Activated naive CD4-positive, alpha-beta T cell treated with anti-CD3 and anti-CD28 coated beads, Interleukin-2, amount 50 U/mL, for 72 hours (primary cell): Measurements from ENCODE around the gene RAET1E. TPM values are rescaled to one million over a fixed set of nuclear protein-coding genes. Genes with fewer than 3 reads are reported as not detected.
"Not testable (repeated sequence)": the region's sequence is repeated elsewhere in the genome, so short reads cannot be mapped to it uniquely, and the experiment has no call there.

Experiments used
- ATAC-seq, 2 donors: fragments of 150-1000 bp; cut with Tn5 transposase; 2 replicates each; pipeline ENCODE4 v1.10.0; 2021; ENCODE audit warnings: mild to moderate bottlenecking in 2 of 2, moderate library complexity in 2 of 2
- DNase-seq, 2 donors: peaks; one replicate each; pipeline ENCODE4 v3.0.0; 2021 to 2022; ENCODE audit warnings: low spot score in 2 of 2
- H3K27ac Mint-ChIP-seq, 2 donors: one replicate each; pipeline ENCODE4 v1.8.0; 2022; ENCODE audit warnings: mild to moderate bottlenecking in 2 of 2, mixed read lengths in 2 of 2
- H3K36me3 Mint-ChIP-seq, 2 donors: one replicate each; pipeline ENCODE4 v1.8.0; 2022; ENCODE audit warnings: mixed read lengths in 2 of 2
- H3K9me3 Mint-ChIP-seq, 2 donors: one replicate each; pipeline ENCODE4 v1.8.0; 2022; ENCODE audit warnings: mixed read lengths in 2 of 2
- total RNA-seq, 2 donors: library from RNA; stranded (reverse); gene quantifications; one replicate each; pipeline ENCODE4 v1.2.3, GENCODE V29; 2022

The RAET1E gene
- total RNA-seq, 2 donors from 2014 or later, result 0.11 TPM; not detected in 1

DNA sequence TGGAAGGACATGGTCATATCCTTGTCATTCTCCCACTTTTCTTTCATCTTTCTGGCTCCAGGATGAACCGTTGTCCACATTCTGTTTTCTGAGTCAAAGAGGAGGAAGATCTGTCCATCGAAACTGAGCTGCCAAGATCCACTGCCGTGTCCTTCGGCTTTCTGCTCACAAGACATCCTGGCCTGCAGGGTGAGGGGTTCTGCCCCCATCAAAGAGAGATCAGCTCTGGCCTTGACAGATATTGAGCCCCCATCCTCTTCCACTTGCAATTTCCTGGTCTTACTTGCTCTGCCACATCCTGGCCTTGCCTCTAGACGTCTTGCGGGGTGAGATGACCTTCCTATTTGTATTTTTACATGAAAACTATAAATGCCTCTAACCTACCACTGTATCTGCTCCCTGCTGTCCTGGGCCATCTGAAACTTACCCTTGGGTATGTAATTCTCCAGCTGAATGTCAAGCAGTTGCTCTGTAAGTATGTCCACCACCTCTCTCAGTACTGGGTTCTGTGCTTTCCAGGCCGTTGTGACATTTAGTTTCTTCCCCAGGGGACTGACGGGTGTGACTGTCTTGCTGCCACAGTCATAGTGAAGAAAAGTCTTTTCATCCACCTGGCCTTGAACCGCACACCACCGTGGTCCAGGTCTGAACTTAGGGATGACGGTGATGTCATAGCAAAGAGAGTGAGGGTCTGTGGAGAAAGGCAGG is 21.4 kb upstream of the RAET1E start:
- H3K9me3 Mint-ChIP-seq, DNase-seq, H3K27ac Mint-ChIP-seq, ATAC-seq: not testable (repeated sequence)
- H3K36me3 Mint-ChIP-seq, result peaks cover 8 to 10% of the 10 kb centered on the region in 2 donors

DNA sequence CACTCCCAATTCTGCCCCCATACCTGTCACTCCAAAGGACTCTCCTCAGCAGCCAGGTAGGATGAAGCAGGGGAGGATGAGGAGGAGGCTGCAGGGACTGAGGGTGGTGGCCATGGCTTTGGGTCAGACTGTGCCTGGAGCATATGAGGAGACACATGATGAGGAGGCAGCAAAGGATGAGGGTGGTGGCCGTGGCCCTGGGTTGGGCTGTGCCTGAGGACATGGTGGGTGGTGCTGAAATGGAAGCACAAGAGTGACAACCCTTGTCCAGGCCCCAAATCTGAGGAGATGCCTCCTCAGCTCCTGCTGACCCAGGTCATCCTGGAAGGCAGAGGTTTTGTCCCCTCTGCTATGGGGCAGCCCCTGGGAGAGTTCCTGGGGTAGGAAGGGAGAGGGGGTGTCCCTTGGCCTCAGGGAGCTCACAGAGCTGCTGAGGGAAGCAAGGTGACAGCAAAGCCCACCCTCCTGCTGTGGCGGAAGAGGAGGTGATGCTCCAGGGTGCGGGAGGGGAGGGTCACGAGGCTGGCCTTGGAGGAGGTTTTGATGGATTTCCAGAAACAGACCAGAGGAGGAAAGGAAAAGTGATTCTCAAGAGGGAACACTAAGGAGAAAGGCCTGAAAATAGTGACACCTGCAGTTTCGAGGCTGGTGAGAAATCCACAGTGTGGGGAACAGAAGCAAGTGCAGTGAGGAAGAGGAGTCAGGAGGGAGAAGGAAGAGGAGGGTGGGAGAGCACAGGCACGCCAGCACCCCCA is 20.4 kb upstream of the RAET1E start:
- DNase-seq (no peak), ATAC-seq (no peak)
- H3K36me3 Mint-ChIP-seq, result peaks cover 0 to 9% of the 10 kb centered on the region in 2 donors
- no peaks in the 10 kb centered on the region for H3K9me3 Mint-ChIP-seq
- no peak overlapping the region for H3K27ac Mint-ChIP-seq

DNA sequence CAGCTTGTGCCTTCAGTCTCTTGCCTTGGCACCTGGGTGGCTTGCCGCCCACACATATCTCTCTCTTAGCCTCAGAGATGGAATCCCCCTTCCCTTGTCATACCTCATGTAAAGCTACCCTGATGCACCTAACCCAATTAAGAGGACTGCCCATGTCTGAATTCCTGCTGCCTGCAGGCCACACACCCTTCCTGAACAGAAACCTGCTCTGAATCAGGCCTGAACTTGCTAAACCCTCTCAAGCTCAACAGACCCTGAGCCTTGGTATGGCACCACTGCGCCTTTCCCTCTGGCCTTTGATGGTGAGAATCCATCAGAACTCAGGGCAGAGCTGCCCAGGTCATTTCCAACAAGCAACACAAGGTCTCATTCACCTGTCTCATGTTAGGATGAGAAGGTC is 19.8 kb upstream of the RAET1E start:
- Mint-ChIP-seq H3K9me3 (no peaks in the 10 kb centered on the region), H3K27ac (no peak overlapping the region), H3K36me3 (peaks cover 0 to 4% of the 10 kb centered on the region in 2 donors)
- DNase-seq, result no peak
- no peak for ATAC-seq

DNA sequence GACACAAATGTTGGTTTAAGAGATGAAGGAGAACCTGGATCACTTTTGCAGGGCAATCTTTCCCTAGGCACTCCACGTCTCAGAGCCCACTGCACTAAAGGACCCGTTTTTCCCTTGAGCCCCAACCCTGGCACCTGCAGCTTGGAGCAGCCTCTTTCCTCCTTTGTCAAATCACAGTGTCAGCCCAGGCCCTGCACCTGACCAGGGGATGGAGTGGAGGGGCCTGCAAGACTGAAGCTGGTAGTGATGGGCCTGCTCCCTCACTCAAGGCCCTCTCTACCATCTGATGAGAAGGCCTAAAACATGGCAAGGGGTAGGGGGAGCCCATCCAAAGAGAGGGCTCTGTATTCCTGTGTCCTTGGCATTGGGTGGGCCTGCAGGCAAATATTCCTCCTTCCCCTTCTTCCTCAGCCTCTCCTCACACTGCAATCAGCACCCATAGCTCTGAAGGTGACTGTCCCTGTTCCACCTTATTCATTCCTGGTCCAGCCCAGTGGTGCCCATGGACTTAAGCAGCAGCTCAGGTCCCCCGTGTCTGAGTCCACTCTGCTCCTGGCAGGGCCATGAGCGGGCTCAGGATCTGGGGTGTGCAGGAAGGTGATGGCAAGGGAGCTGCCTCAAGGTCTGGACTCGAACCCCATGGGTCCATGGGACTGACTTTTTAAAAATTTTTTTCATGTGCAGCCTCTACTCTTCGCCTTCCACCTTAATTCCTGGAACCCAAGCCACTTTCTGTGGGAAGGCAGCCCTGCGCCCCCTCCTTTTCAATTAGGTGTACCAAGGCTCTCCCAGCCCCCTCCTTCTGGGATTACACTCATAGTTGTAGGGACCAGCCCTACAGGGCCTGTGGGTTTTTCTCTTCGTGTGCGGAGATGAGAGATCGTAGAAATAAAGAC is 18.3 kb upstream of the RAET1E start:
- no peak overlapping the region for H3K27ac Mint-ChIP-seq
- peaks cover 0 to 2% of the 10 kb centered on the region in 2 donors for H3K36me3 Mint-ChIP-seq
- DNase-seq (no peak), ATAC-seq (no peak)
- no peaks in the 10 kb centered on the region for H3K9me3 Mint-ChIP-seq

DNA sequence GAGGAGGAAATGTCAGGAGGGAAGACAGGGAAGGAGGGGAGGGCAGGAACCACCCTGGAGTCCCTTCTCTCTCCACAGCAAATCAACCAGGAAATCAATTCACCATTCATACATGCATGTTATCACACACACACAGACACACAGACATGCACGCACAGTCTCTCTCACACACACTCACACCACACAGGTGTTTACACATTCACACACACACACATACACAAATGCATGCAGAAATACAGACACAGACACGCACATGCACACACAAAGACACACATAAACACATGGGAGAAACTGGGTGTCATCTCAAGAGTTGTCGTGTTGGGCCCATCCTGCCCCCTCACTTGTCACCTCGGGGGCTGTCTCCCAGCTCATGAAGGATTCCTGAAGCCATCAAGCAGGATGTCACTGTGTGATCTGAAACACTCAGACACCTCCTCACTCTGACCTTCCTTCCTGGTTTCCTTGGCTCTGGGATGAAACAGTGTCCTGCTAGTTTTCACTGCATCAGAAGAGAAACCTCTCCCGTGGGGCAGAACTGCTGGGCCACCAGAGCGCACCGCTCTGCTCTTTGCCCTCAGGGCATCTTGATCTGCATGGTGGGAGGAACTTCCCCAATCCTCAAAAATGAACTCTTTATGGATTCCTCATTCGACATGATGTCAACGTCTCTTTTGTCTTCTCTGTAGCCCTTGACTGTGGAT is 15.8 kb upstream of the RAET1E start:
- H3K36me3 Mint-ChIP-seq, result peaks cover 0 to 7% of the 10 kb centered on the region in 2 donors
- H3K27ac Mint-ChIP-seq, result no peak overlapping the region
- no peaks in the 10 kb centered on the region for H3K9me3 Mint-ChIP-seq
- ATAC-seq, result no peak
- DNase-seq, result no peak

DNA sequence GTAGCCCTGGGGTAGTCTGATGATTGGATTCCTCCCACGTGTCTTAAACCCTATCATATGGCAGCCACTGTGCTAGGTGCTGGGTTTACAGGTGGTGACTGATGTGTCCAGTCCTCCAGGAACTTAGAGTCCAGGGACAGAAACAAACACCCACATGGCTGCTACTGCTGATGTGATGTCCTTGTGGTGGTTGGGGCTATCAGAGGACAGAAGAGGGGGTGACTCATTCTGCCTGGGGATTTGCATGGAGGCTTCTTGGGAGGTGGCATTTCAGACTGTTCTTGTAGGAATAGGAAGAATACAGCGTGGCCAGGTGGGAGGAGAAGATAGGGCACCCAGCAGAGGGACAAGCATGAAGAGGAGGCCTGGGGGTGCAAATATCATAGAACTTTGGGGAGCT is 15.2 kb upstream of the RAET1E start:
- peak in 1 of 2 donors; percentile 28 for ATAC-seq

DNA sequence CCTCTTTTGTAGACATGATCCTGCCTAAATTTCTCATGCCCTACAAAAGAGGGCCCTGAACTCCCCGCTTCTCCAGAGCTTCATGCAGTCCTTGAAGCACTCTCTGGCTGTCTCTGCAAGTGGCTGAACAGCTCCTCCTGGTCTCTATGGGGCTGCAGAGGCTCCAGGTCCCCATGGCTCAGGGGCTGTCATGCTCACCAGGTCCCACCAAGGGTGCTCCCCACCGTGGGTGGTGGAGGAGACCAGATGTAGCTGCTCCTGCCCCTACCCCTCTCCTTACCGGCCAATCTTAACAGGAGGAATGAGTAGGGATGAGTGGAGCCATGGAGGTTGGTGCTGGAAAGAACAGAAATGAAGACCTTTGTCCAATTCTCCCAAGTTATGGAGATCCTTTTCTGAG is 14.8 kb upstream of the RAET1E start:
- not testable (repeated sequence) for ATAC-seq, H3K27ac Mint-ChIP-seq, H3K9me3 Mint-ChIP-seq, DNase-seq
- peaks cover 6 to 14% of the 10 kb centered on the region in 2 donors for H3K36me3 Mint-ChIP-seq

More for the DNA sequence above, 15.2 kb upstream of the RAET1E start:
- peaks cover 2% of the 10 kb centered on the region in 2 donors for H3K9me3 Mint-ChIP-seq
- H3K27ac Mint-ChIP-seq, result no peak overlapping the region
- DNase-seq, result no peak
- peaks cover 2 to 10% of the 10 kb centered on the region in 2 donors for H3K36me3 Mint-ChIP-seq

DNA sequence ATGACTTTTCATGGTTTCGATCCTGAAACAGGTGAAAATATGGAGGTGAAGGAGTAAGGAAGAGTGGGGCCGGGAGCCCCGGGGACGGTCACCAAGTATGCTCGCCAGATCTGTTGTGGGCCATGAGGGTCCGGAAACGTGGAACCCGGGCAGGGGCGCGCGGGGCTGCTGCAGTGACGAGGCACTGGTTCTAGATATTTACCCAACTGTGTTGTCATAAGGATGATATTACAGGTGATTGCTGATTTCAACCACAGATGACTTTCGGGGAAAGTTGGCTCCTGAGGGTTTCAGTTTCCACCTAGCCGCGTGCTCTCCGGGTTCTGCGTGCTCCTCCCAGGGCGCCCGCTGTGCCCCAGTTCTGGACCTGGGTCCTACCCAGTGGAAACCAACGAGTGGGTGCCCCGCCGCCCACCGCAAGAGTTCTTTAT is 12.8 kb upstream of the RAET1E start:
- H3K36me3 Mint-ChIP-seq, result peaks cover 6 to 14% of the 10 kb centered on the region in 2 donors
- ATAC-seq (no peak), DNase-seq (no peak)
- H3K27ac Mint-ChIP-seq, result no peak overlapping the region
- peaks cover 6 to 13% of the 10 kb centered on the region in 2 donors for H3K9me3 Mint-ChIP-seq

DNA sequence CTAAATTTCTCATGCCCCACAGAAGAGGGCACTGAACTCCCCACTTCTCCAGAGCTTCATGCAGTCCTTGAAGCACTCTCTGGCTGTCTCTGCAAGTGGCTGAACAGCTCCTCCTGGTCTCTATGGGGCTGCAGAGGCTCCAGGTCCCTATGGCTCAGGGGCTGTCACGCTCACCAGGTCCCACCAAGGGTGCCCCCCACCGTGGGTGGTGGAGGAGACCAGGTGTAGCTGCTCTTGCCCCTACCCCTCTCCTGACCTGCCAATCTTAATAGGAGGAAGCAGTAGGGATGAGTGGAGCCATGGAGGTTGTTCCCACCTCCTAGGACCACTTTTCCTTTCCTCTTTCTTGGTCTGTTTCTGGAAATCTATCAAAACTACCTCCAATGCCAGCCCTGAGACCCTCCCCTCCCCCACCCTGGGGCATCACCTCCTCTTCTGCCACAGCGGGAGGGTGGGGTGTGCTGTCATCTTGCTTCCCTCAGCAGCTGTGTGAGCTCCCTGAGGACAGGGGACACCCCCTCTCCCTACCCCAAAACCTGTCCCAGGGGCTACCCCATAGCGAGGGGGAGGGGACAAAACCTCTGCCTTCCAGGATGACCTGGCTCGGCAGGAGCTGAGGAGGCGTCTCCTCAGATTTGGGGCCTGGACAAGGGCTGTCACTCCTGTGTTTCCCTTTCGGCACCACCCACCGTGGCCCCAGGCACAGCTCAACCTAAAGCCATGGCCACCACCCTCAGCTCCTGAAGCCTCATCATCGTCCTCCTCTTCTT is 12.0 kb upstream of the RAET1E start:
- ATAC-seq, result no peak
- peaks cover 6 to 14% of the 10 kb centered on the region in 2 donors for H3K36me3 Mint-ChIP-seq
- no peak for DNase-seq
- peaks cover 6 to 13% of the 10 kb centered on the region in 2 donors for H3K9me3 Mint-ChIP-seq
- H3K27ac Mint-ChIP-seq, result no peak overlapping the region

DNA sequence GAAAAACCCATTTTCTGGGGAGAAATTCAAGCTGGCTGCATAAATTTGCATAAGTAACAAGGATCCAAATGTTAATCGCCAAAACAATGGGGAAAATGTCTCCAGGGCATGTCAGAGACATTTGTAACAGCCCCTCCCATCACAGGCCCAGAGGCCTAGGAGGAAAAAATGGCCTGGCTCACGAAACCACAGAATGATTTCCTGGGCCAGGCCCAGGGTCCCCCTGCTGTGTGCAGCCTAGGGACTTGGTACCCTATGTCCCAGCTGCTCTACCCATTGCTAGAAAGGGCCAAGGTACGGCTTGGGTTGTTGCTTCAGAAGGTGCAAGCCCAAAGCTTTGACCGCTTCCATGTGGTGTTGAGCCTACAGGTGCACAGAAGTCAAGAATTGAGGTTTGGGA is 10.6 kb upstream of the RAET1E start:
- not testable (repeated sequence) for DNase-seq, ATAC-seq, H3K27ac Mint-ChIP-seq
- Mint-ChIP-seq H3K36me3 (peaks cover 6 to 14% of the 10 kb centered on the region in 2 donors), H3K9me3 (peaks cover 6 to 13% of the 10 kb centered on the region in 2 donors)

DNA sequence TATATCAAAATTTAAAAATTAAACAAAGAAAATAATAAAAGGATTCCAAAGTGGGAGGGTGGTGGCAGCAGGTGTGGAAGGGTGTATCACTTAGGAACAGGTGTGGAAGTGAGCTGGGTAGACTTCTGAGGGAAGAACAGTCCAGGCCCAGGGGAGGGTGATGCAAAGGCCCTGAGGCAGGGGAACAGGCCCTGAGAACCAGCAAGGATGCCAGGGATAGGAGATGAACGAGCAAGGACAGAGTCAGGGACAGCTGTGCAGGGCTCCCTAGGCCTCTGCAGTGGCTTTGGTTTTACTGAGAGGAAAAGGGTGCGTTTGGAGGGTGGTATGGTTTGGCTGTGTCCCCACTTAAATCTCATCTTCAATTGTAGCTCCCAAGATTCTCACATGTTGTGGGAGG is 9.4 kb upstream of the RAET1E start:
- Mint-ChIP-seq H3K36me3 (peaks cover 6 to 14% of the 10 kb centered on the region in 2 donors), H3K27ac (no peak overlapping the region), H3K9me3 (peaks cover 6 to 13% of the 10 kb centered on the region in 2 donors)
- DNase-seq, result no peak
- no peak for ATAC-seq

DNA sequence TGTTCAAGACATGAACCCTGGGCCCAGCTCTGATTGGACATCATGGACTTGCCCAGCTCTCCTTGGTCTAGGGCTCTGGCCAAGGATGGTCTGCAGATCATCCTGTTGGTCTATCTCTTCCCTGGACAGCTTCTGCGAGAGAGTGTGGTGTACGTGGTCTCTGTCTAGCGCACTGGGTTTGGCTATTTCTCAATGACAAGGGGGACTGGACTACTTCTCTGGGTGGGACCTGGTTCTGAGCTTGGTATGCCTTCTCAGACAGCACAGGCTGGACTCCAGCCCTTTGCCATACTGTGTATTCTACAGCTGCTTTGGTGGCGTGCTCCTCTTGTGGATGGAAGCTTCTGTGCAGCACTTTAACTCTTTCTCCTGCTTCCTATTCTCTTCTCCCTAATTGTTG is 8.5 kb upstream of the RAET1E start:
- Mint-ChIP-seq H3K36me3 (peaks cover 6 to 14% of the 10 kb centered on the region in 2 donors), H3K9me3 (peaks cover 6 to 13% of the 10 kb centered on the region in 2 donors), H3K27ac (no peak overlapping the region)
- DNase-seq (no peak), ATAC-seq (no peak)

DNA sequence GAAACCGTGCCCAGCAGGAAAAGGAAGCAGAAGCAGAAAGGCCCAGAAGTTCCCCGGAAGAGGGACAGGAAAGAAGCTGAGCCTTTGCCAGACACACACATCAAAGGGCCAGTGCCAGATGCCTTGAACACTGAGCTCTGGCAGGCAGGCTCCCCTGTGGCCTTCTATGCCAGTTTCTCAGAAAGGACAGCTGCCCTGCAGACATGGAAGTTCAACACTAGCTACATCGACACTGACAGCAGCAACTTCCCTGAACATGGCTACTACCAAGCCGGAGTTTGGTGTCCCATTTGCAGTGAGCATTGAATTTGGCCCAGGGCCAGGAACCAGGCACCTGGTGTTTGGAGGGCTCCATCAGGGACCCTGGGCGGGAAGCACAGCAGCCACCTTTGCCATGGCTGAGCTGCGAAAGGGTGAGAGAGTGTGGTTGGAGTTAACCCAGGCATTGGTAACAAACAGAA is 8.0 kb upstream of the RAET1E start:
- no peak for ATAC-seq
- Mint-ChIP-seq H3K9me3 (peaks cover 6 to 13% of the 10 kb centered on the region in 2 donors), H3K27ac (no peak overlapping the region), H3K36me3 (peaks cover 6 to 14% of the 10 kb centered on the region in 2 donors)
- no peak for DNase-seq

DNA sequence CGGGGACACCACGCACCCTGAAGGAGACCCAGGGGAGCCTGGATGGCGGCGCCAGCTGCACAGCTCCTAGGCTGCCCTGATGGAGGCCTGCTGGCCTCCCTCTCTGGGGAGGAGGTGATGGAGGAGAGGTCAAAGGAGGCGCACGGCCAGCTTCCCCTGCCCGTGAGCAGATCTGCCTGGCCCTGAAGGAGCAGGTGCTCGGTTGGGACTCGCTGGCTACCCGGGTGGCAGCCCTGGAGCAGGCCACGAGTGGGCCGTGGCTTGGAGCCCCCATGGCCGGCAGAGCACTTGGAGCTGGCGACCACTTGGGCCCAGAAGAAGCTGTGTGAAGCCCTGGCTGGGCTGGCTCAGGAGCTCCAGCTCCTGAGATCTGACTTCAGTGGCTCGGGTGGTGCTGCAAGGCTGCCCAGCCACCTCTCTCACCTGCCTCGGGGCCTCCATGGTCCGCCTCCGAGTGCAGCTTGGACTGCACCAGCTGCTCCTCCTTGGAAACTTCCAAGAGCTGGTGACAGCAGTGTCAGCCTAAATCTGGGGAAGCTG is 7.5 kb upstream of the RAET1E start:
- H3K36me3 Mint-ChIP-seq, result peaks cover 6 to 14% of the 10 kb centered on the region in 2 donors
- no peak for ATAC-seq
- no peak for DNase-seq
- H3K27ac Mint-ChIP-seq, result peak overlapping the region in 1 of 2 donors; percentile 31
- H3K9me3 Mint-ChIP-seq, result peaks cover 6 to 13% of the 10 kb centered on the region in 2 donors
